Measurements from ENCODE around the gene VSNL1.

The VSNL1 gene

GRCh38 chr2:17614174-17614930, 73.9 kb downstream of the VSNL1 start:
- no peak for DNase-seq (ENCODE audit: low spot score)

- no peak for DNase-seq (ENCODE audit: low spot score)
Observed at GRCh38 chr2:17615147-17615546, 74.7 kb downstream of the VSNL1 start.

- DNase-seq (ENCODE audit: low spot score): no peak
Observed at GRCh38 chr2:17615728-17616351, 75.3 kb downstream of the VSNL1 start.

GRCh38 chr2:17616405-17616804, 75.9 kb downstream of the VSNL1 start:
- DNase-seq (ENCODE audit: low spot score): no peak

- DNase-seq (ENCODE audit: low spot score): no peak
Observed at GRCh38 chr2:17617516-17617915, 77.0 kb downstream of the VSNL1 start.

GRCh38 chr2:17617955-17618354, 77.5 kb downstream of the VSNL1 start:
- DNase-seq (ENCODE audit: low spot score): no peak

- DNase-seq (ENCODE audit: low spot score): no peak
Observed at GRCh38 chr2:17620280-17620679, 79.8 kb downstream of the VSNL1 start.

- DNase-seq (ENCODE audit: low spot score): no peak
Observed at GRCh38 chr2:17620841-17621240, 80.3 kb downstream of the VSNL1 start.

- DNase-seq (ENCODE audit: low spot score): no peak
Observed at GRCh38 chr2:17621781-17622180, 81.3 kb downstream of the VSNL1 start.

- DNase-seq (ENCODE audit: low spot score): no peak
Observed at GRCh38 chr2:17625446-17625845, 85.0 kb downstream of the VSNL1 start.

- no peak for DNase-seq (ENCODE audit: low spot score)
Observed at GRCh38 chr2:17626986-17627385, 86.5 kb downstream of the VSNL1 start.

GRCh38 chr2:17627434-17627833, 86.9 kb downstream of the VSNL1 start:
- no peak for DNase-seq (ENCODE audit: low spot score)

GRCh38 chr2:17628349-17629261, 88.1 kb downstream of the VSNL1 start:
- DNase-seq (ENCODE audit: low spot score): no peak

- DNase-seq (ENCODE audit: low spot score): no peak
Observed at GRCh38 chr2:17630089-17630488, 89.6 kb downstream of the VSNL1 start.

- DNase-seq (ENCODE audit: low spot score): no peak
Observed at GRCh38 chr2:17634997-17635396, 94.5 kb downstream of the VSNL1 start.

- no peak for DNase-seq (ENCODE audit: low spot score)
Observed at GRCh38 chr2:17636257-17636656, 95.8 kb downstream of the VSNL1 start.

GRCh38 chr2:17637131-17637906, 96.8 kb downstream of the VSNL1 start:
- DNase-seq (ENCODE audit: low spot score): no peak

GRCh38 chr2:17638196-17638743, 97.8 kb downstream of the VSNL1 start:
- DNase-seq (ENCODE audit: low spot score): no peak

GRCh38 chr2:17640406-17640805, 99.9 kb downstream of the VSNL1 start:
- no peak for DNase-seq (ENCODE audit: low spot score)

GRCh38 chr2:17643031-17643615, 102.6 kb downstream of the VSNL1 start:
- no peak for DNase-seq (ENCODE audit: low spot score)

GRCh38 chr2:17644997-17645720, 104.7 kb downstream of the VSNL1 start:
- DNase-seq (ENCODE audit: low spot score): no peak
